ENCODE measurements around the gene SLC6A17. TPM values are rescaled to one million over a fixed set of nuclear protein-coding genes. Genes with fewer than 3 reads are reported as not detected.
A peak's percentile ranks its signal among the peaks of the same experiment; 100 is the strongest.

SLC6A17 gene
- total RNA-seq, 6 experiments from 2014 or later, result not detected

- Histone ChIP-seq H3K9me3 (no peaks in the 10 kb centered on the region), H3K36me3 (no peaks in the 10 kb centered on the region), H3K27me3 (no peaks in the 10 kb centered on the region), H3K4me1 (no peaks in the 10 kb centered on the region), H3K27ac (no peak overlapping the region), H3K4me3 (no peak overlapping the region)
- no peak for DNase-seq
- TF ChIP-seq POLR2A (IDR thresholded peaks at IDR 0.05), result no peak
- TF ChIP-seq, protein P1, sequence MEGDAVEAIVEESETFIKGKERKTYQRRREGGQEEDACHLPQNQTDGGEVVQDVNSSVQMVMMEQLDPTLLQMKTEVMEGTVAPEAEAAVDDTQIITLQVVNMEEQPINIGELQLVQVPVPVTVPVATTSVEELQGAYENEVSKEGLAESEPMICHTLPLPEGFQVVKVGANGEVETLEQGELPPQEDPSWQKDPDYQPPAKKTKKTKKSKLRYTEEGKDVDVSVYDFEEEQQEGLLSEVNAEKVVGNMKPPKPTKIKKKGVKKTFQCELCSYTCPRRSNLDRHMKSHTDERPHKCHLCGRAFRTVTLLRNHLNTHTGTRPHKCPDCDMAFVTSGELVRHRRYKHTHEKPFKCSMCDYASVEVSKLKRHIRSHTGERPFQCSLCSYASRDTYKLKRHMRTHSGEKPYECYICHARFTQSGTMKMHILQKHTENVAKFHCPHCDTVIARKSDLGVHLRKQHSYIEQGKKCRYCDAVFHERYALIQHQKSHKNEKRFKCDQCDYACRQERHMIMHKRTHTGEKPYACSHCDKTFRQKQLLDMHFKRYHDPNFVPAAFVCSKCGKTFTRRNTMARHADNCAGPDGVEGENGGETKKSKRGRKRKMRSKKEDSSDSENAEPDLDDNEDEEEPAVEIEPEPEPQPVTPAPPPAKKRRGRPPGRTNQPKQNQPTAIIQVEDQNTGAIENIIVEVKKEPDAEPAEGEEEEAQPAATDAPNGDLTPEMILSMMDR (IDR thresholded peaks at IDR 0.05), result no peak
- intact Hi-C loops (cut with DNase I), result no loop called here
- ATAC-seq, result no peak
Observed at GRCh38 chr1:110153407-110153950, 3.2 kb downstream of the SLC6A17 start.

DNA sequence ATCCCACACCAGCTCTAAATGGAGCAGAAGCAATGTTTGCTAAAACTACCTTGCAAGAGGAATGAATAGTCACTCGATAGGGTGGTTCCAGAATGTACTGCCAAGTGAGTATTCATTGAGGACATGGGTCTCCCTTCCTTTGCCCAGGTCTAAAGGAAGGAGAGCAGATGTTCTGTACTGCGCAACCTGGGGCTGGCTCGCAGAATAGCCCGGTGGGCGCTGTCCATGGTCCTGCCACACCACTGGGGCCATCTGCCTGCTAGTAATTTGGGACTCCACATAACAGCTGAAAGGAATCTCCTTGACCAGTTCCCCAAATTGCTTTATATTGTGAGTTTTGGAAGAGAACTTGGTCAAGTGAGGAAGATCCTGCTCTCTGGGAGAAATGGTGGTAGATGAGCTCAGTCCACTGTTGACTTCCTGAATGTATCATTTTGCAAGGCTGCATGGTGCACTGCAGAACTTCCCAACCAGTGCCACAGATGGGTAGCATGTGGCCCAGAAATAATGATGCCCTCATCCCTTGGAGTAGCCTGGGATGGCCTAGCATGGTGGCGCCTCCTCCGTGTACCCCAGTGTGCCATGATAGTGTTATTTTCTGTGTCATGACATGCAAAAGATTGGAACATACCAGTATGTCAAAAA lies 5.7 kb downstream of the SLC6A17 start:
- H3K27me3 ChIP-seq, result no peaks in the 10 kb centered on the region
- no peaks in the 10 kb centered on the region for H3K4me1 ChIP-seq
- H3K4me3 ChIP-seq, result no peak overlapping the region
- no peak overlapping the region for H3K27ac ChIP-seq
- ATAC-seq (peak; percentile 63 to 88 (median 82)), DNase-seq (peak; percentile 50 to 70 (median 61))
- TF ChIP-seq, protein P1 (IDR thresholded peaks at IDR 0.05), result no peak
- no peak for TF ChIP-seq POLR2A (IDR thresholded peaks at IDR 0.05)
- intact Hi-C loops (cut with DNase I), result no loop called here
- H3K9me3 ChIP-seq, result no peaks in the 10 kb centered on the region
- no peaks in the 10 kb centered on the region for H3K36me3 ChIP-seq
- WGBS (ENCODE audit: insufficient coverage, low coverage, low lambda C conversion rate, missing lambda C conversion rate), result 8% methylated on average over 5 of the region's 7 CpGs

DNA sequence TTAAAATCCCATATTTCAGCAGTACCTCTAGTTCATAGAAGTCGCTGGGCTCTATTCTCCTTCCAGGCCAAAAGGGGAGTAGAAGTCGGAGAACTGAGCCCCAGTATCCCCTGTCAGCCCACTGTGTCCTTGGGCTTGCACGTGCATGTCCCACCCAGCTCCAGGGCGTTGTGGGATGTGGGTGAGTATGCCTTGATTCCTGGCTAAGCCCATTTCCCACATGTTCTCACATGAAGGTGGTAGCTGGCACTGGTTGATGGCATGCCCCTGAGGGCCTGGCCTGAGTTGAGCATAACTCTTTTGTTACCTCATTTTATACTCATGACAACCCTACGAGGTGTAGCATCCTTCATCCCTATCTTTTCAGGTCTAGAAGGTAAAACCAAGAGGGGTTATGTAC lies 8.0 kb downstream of the SLC6A17 start:
- TF ChIP-seq, protein P1 (IDR thresholded peaks at IDR 0.05), result no peak
- TF ChIP-seq POLR2A (IDR thresholded peaks at IDR 0.05), result no peak
- no peaks in the 10 kb centered on the region for H3K9me3 ChIP-seq
- H3K4me3 ChIP-seq, result no peak overlapping the region
- DNase-seq (no peak), ATAC-seq (no peak)
- intact Hi-C loops (cut with DNase I), result no loop called here
- H3K4me1 ChIP-seq, result no peaks in the 10 kb centered on the region
- H3K36me3 ChIP-seq, result no peaks in the 10 kb centered on the region
- 52% methylated on average over 4 of the region's 5 CpGs for WGBS (ENCODE audit: insufficient coverage, low coverage, low lambda C conversion rate, missing lambda C conversion rate)
- no peaks in the 10 kb centered on the region for H3K27me3 ChIP-seq
- H3K27ac ChIP-seq, result no peak overlapping the region

DNA sequence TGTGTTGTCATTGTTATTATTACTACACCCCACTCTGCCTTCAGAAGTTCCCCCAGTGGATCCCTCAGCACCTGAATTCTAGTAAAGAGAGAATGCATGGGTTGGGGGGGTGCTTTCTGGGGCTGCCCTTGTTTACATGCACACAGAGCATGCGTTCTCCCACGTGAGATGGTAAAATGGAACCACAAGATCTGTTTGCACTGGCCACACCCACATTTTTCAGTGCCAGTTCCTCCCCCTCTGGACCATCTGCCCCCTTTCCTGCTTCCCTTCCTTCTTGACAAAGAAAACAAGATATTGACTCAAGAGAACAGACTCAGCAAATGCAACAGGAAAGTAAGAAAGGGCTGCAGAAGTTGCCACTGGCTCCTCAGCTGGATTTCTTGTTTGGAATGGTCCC lies 8.9 kb downstream of the SLC6A17 start:
- Histone ChIP-seq H3K36me3 (no peaks in the 10 kb centered on the region), H3K4me3 (no peak overlapping the region), H3K27me3 (no peaks in the 10 kb centered on the region), H3K4me1 (no peaks in the 10 kb centered on the region), H3K27ac (no peak overlapping the region), H3K9me3 (no peaks in the 10 kb centered on the region)
- WGBS (ENCODE audit: insufficient coverage, low coverage, low lambda C conversion rate, missing lambda C conversion rate), result 12% methylated on average over 2 of the region's 2 CpGs
- intact Hi-C loops (cut with DNase I), result no loop called here
- ATAC-seq (no peak), DNase-seq (no peak)
- TF ChIP-seq POLR2A (IDR thresholded peaks at IDR 0.05), result no peak
- TF ChIP-seq, protein P1 (IDR thresholded peaks at IDR 0.05), result no peak

Data from right lobe of liver (tissue), 6 donors.